ENCODE results near the gene ZIC5.

DNA sequence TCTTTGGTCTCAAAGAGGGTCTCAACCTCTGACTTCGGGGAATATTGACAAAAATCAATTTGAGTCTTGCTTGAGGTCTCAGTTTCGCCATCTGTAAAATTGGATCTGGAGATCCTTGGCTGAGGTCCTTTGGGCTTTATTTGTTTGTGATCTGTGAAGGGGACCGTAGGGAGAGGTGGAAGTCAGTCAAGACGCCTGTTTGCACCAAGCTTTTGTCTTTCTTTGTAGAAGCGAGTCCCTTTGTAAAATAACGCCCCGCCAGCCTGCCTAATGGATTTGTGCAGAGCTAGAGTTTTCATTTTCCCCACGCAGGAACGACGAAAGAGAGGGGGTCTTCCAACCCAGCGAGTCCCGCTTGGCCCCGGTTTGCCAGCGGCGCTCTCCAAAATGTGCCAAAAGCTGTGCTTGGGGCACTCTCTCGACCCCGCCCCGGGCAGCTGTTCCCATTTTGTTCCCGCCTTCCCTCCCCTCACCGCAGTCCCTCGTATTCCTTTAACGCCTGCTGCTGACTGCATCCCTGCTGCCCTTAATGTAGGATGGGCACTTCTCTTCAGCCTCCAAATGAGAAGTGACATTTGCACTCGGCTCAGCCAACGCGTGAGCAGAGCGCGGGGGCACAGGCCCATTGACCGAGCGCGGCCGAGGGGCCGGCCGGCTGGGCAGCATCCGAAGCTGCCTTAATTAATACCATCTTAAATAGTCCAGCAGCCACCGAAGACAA lies 13.0 kb downstream of the ZIC5 start:
- TF ChIP-seq, protein P1, sequence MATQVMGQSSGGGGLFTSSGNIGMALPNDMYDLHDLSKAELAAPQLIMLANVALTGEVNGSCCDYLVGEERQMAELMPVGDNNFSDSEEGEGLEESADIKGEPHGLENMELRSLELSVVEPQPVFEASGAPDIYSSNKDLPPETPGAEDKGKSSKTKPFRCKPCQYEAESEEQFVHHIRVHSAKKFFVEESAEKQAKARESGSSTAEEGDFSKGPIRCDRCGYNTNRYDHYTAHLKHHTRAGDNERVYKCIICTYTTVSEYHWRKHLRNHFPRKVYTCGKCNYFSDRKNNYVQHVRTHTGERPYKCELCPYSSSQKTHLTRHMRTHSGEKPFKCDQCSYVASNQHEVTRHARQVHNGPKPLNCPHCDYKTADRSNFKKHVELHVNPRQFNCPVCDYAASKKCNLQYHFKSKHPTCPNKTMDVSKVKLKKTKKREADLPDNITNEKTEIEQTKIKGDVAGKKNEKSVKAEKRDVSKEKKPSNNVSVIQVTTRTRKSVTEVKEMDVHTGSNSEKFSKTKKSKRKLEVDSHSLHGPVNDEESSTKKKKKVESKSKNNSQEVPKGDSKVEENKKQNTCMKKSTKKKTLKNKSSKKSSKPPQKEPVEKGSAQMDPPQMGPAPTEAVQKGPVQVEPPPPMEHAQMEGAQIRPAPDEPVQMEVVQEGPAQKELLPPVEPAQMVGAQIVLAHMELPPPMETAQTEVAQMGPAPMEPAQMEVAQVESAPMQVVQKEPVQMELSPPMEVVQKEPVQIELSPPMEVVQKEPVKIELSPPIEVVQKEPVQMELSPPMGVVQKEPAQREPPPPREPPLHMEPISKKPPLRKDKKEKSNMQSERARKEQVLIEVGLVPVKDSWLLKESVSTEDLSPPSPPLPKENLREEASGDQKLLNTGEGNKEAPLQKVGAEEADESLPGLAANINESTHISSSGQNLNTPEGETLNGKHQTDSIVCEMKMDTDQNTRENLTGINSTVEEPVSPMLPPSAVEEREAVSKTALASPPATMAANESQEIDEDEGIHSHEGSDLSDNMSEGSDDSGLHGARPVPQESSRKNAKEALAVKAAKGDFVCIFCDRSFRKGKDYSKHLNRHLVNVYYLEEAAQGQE (IDR thresholded peaks at IDR 0.05; ENCODE audit: insufficient read depth in 1 of 2, low read depth in 2 of 2, low read length in 1 of 2), result no peak
- TF ChIP-seq, protein P2, sequence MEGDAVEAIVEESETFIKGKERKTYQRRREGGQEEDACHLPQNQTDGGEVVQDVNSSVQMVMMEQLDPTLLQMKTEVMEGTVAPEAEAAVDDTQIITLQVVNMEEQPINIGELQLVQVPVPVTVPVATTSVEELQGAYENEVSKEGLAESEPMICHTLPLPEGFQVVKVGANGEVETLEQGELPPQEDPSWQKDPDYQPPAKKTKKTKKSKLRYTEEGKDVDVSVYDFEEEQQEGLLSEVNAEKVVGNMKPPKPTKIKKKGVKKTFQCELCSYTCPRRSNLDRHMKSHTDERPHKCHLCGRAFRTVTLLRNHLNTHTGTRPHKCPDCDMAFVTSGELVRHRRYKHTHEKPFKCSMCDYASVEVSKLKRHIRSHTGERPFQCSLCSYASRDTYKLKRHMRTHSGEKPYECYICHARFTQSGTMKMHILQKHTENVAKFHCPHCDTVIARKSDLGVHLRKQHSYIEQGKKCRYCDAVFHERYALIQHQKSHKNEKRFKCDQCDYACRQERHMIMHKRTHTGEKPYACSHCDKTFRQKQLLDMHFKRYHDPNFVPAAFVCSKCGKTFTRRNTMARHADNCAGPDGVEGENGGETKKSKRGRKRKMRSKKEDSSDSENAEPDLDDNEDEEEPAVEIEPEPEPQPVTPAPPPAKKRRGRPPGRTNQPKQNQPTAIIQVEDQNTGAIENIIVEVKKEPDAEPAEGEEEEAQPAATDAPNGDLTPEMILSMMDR (IDR thresholded peaks at IDR 0.05), result no peak
